ENCODE measurements around the gene OR4C45. TPM values are rescaled to one million over a fixed set of nuclear protein-coding genes. Genes with fewer than 3 reads are reported as not detected.

The OR4C45 gene
- total RNA-seq, 1 donor, result not detected

DNA sequence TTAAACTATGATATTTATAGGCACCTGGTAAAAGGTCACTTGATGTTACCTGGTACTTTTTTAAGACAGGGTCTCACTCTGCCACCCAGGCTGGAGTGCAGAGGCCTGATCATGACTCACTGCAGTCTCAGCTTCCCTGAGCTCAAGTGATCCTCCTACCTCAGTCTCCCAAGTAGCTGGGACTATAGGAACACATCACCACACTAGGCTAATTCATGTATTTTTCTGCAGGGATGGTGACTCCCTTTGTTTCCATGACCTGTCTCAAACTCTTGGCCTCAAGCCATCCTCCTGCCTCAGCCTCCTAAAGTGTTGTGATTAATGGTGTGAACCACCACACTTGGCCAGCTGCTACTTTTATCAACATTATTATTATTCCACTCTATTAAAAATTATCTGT, 47.6 kb downstream of the OR4C45 start:
- Histone ChIP-seq H2AFZ (ENCODE audit: low read length) (no peak overlapping the region), H3K4me3 (ENCODE audit: insufficient read depth, low read length) (no peak overlapping the region), H3K27ac (ENCODE audit: low read depth, low read length) (no peak overlapping the region), H3K27me3 (ENCODE audit: insufficient read depth, low read length) (no peaks in the 10 kb centered on the region), H3K9me3 (ENCODE audit: low read depth, low read length) (no peaks in the 10 kb centered on the region), H3K4me2 (ENCODE audit: insufficient read depth, low read length) (no peak overlapping the region), H3K4me1 (ENCODE audit: insufficient read depth, low read length) (no peaks in the 10 kb centered on the region), H3K79me2 (ENCODE audit: insufficient read depth, low read length) (no peaks in the 10 kb centered on the region), H3K36me3 (ENCODE audit: insufficient read depth, low read length) (no peaks in the 10 kb centered on the region), H4K20me1 (ENCODE audit: insufficient read depth, low read length) (no peaks in the 10 kb centered on the region)
- DNase-seq (ENCODE audit: insufficient read length, low spot score, missing footprints), result no peak
- TF ChIP-seq, protein P1, sequence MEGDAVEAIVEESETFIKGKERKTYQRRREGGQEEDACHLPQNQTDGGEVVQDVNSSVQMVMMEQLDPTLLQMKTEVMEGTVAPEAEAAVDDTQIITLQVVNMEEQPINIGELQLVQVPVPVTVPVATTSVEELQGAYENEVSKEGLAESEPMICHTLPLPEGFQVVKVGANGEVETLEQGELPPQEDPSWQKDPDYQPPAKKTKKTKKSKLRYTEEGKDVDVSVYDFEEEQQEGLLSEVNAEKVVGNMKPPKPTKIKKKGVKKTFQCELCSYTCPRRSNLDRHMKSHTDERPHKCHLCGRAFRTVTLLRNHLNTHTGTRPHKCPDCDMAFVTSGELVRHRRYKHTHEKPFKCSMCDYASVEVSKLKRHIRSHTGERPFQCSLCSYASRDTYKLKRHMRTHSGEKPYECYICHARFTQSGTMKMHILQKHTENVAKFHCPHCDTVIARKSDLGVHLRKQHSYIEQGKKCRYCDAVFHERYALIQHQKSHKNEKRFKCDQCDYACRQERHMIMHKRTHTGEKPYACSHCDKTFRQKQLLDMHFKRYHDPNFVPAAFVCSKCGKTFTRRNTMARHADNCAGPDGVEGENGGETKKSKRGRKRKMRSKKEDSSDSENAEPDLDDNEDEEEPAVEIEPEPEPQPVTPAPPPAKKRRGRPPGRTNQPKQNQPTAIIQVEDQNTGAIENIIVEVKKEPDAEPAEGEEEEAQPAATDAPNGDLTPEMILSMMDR (IDR thresholded peaks at IDR 0.05; ENCODE audit: extremely low read depth, low read depth, low read length), result no peak

Other genes with a start within 250 kb of the OR4C45 start
- gene OR4C13, start 80.5 kb upstream of the OR4C45 start, total RNA-seq, result not detected in 2 replicates
- not detected in 2 replicates for gene OR4C12, start 50.3 kb upstream of the OR4C45 start, total RNA-seq